ENCODE results near the gene FYN.

GRCh38 chr6:111772381-111772780 lies 100.9 kb downstream of the FYN start:
- no peak for TF ChIP-seq POLR2AphosphoS5 (IDR thresholded peaks at IDR 0.05; ENCODE audit: low read depth, low read length)
- no peak for TF ChIP-seq POLR2A (IDR thresholded peaks at IDR 0.05; ENCODE audit: low read depth, low read length)
